SU-DHL-6 (cell line): Measurements from ENCODE around the gene TMEM120A.

Source experiments
- EZH2phosphoT487 ChIP-seq: fragments of 200-600 bp; sonication (generic), shearing (Covaris generic); conservative IDR thresholded peaks from 2 replicates; pipeline ENCODE4 v1.6.1; 2018; ENCODE audit warnings: mild to moderate bottlenecking, antibody characterized with exemption, low read length, moderate library complexity, mixed read lengths
- TF ChIP-seq, protein P1 (sequence below): fragments of 200-600 bp; sonication (generic); IDR thresholded peaks from one replicate; pipeline ENCODE4 v1.5.1; 2017; ENCODE audit warnings: antibody characterized with exemption, mild to moderate bottlenecking, low read length, moderate library complexity; ENCODE audit not compliant: insufficient read depth, poor library complexity, severe bottlenecking

GRCh38 chr7:76002822-76003221, 8.4 kb upstream of the TMEM120A start:
- TF ChIP-seq, protein P1, sequence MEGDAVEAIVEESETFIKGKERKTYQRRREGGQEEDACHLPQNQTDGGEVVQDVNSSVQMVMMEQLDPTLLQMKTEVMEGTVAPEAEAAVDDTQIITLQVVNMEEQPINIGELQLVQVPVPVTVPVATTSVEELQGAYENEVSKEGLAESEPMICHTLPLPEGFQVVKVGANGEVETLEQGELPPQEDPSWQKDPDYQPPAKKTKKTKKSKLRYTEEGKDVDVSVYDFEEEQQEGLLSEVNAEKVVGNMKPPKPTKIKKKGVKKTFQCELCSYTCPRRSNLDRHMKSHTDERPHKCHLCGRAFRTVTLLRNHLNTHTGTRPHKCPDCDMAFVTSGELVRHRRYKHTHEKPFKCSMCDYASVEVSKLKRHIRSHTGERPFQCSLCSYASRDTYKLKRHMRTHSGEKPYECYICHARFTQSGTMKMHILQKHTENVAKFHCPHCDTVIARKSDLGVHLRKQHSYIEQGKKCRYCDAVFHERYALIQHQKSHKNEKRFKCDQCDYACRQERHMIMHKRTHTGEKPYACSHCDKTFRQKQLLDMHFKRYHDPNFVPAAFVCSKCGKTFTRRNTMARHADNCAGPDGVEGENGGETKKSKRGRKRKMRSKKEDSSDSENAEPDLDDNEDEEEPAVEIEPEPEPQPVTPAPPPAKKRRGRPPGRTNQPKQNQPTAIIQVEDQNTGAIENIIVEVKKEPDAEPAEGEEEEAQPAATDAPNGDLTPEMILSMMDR, result no peak
- TF ChIP-seq EZH2phosphoT487, result no peak
